Activated effector memory CD4-positive, alpha-beta T cell treated with anti-CD3 and anti-CD28 coated beads, Interleukin-2, amount 50 U/mL, for 16 hours (primary cell): ENCODE data around the gene GOLGA6L10.
"Not testable (repeated sequence)": the region's sequence is repeated elsewhere in the genome, so short reads cannot be mapped to it uniquely, and the experiment has no call there.

Experiments
- DNase-seq: peaks from one replicate; pipeline ENCODE4 v3.0.0-alpha.2; 2020

The GOLGA6L10 gene

GRCh38 chr15:82349375-82349774 is at the start of gene GOLGA6L10:
Gene GOLGA6L10 (minus strand): TSS chr15:82349475. CDS start chr15:82349375, 100 bp downstream.
- not testable (repeated sequence) for DNase-seq

GRCh38 chr15:82398785-82399184 is 49.5 kb upstream of the GOLGA6L10 start:
- DNase-seq, result no peak

- no peak for DNase-seq
Measured at GRCh38 chr15:82397817-82398216, 48.5 kb upstream of the GOLGA6L10 start.

- DNase-seq, result not testable (repeated sequence)
Measured at GRCh38 chr15:82395788-82396187, 46.5 kb upstream of the GOLGA6L10 start.

GRCh38 chr15:82393671-82394070 is 44.4 kb upstream of the GOLGA6L10 start:
- no peak for DNase-seq

GRCh38 chr15:82392077-82392476 is 42.8 kb upstream of the GOLGA6L10 start:
- not testable (repeated sequence) for DNase-seq

GRCh38 chr15:82390152-82390551 is 40.9 kb upstream of the GOLGA6L10 start:
- DNase-seq, result not testable (repeated sequence)

GRCh38 chr15:82387209-82387608 is 37.9 kb upstream of the GOLGA6L10 start:
- DNase-seq, result not testable (repeated sequence)

- DNase-seq, result not testable (repeated sequence)
Measured at GRCh38 chr15:82381330-82381955, 32.2 kb upstream of the GOLGA6L10 start.

GRCh38 chr15:82379552-82379951 is 30.3 kb upstream of the GOLGA6L10 start:
- DNase-seq, result not testable (repeated sequence)

- not testable (repeated sequence) for DNase-seq
Measured at GRCh38 chr15:82373661-82374060, 24.4 kb upstream of the GOLGA6L10 start.

- DNase-seq, result no peak
Measured at GRCh38 chr15:82371656-82372055, 22.4 kb upstream of the GOLGA6L10 start.

- DNase-seq, result not testable (repeated sequence)
Measured at GRCh38 chr15:82367790-82368189, 18.5 kb upstream of the GOLGA6L10 start.

- DNase-seq, result peak; percentile 68
Measured at GRCh38 chr15:82365692-82366323, 16.5 kb upstream of the GOLGA6L10 start.

- DNase-seq, result not testable (repeated sequence)
Measured at GRCh38 chr15:82364548-82364947, 15.3 kb upstream of the GOLGA6L10 start.

GRCh38 chr15:82362790-82363189 is 13.5 kb upstream of the GOLGA6L10 start:
- not testable (repeated sequence) for DNase-seq

- not testable (repeated sequence) for DNase-seq
Measured at GRCh38 chr15:82360618-82361017, 11.3 kb upstream of the GOLGA6L10 start.

GRCh38 chr15:82355055-82355454 is 5.8 kb upstream of the GOLGA6L10 start:
- not testable (repeated sequence) for DNase-seq

- DNase-seq, result not testable (repeated sequence)
Measured at GRCh38 chr15:82354546-82354945, 5.3 kb upstream of the GOLGA6L10 start.

- DNase-seq, result not testable (repeated sequence)
Measured at GRCh38 chr15:82347645-82348044, 1.6 kb downstream of the GOLGA6L10 start.

GRCh38 chr15:82345176-82345575 is 4.1 kb downstream of the GOLGA6L10 start:
- not testable (repeated sequence) for DNase-seq

GRCh38 chr15:82344421-82344820 is 4.9 kb downstream of the GOLGA6L10 start:
- not testable (repeated sequence) for DNase-seq

- not testable (repeated sequence) for DNase-seq
Measured at GRCh38 chr15:82343851-82344250, 5.4 kb downstream of the GOLGA6L10 start.

- DNase-seq, result peak; percentile 78
Measured at GRCh38 chr15:82342632-82343374, 6.5 kb downstream of the GOLGA6L10 start.
